ENCODE results near the gene RNFT2. TPM values are rescaled to one million over a fixed set of nuclear protein-coding genes. Genes with fewer than 3 reads are reported as not detected.

The RNFT2 gene
- total RNA-seq, 2 donors from 2014 or later, result 6.3 to 11.8 TPM

DNA sequence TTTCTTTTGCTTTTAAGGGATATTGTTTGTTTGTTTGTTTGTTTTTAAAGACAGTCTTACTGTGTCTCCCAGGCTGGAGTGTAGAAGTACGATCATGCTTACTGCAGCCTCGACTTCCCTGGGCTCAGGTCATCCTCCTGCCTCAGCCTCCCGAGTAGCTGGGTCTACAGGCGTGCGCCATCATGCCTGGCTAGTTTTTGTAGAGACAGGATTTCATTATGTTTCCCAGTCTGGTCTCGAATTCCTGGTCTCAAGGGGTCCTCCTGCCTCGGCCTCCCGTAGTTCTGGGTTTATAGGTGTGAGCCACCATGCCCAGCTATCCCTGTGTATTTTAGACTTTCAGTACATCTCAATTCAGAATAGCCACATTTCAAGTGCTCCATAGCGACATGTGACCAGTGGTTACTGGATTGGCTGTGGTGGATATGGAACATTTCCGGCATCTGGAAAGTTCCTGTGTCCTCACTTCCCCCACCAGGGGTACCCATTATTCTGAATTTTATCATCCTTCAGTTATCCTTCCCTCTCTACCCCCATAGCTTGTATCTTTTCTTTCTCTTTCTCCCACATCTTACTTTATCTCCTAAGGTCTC is 82.0 kb downstream of the RNFT2 start:
- no peaks in the 10 kb centered on the region for H3K27me3 ChIP-seq
- H3K4me1 ChIP-seq, result no peaks in the 10 kb centered on the region
- peak overlapping the region; percentile 68 for H3K27ac ChIP-seq
- DNase-seq, result no peak
- intact Hi-C loops (cut with DNase I), result no loop called here
- no peaks in the 10 kb centered on the region for H3K36me3 ChIP-seq
- no peaks in the 10 kb centered on the region for H3K9me3 ChIP-seq
- H3K4me3 ChIP-seq, result no peak overlapping the region
- no peak overlapping the region for H3K9ac ChIP-seq (ENCODE audit: low read depth in 2 of 2, low read length in 2 of 2)
- no peak for TF ChIP-seq CTCF (IDR thresholded peaks at IDR 0.05)

GRCh38 chr12:116821291-116821690 is 83.2 kb downstream of the RNFT2 start:
- H3K27me3 ChIP-seq, result no peaks in the 10 kb centered on the region
- no peak for TF ChIP-seq CTCF (IDR thresholded peaks at IDR 0.05)
- no peak overlapping the region for H3K9ac ChIP-seq (ENCODE audit: low read depth in 2 of 2, low read length in 2 of 2)
- no peak for DNase-seq
- intact Hi-C loops (cut with DNase I), result no loop called here
- no peaks in the 10 kb centered on the region for H3K9me3 ChIP-seq
- no peaks in the 10 kb centered on the region for H3K4me1 ChIP-seq
- no peak overlapping the region for H3K27ac ChIP-seq
- no peak overlapping the region for H3K4me3 ChIP-seq
- no peaks in the 10 kb centered on the region for H3K36me3 ChIP-seq

- intact Hi-C loops (cut with DNase I), result no loop called here
- Histone ChIP-seq H3K4me1 (no peaks in the 10 kb centered on the region), H3K36me3 (no peaks in the 10 kb centered on the region), H3K9ac (ENCODE audit: low read depth in 2 of 2, low read length in 2 of 2) (no peak overlapping the region), H3K27ac (no peak overlapping the region), H3K27me3 (no peaks in the 10 kb centered on the region), H3K9me3 (no peaks in the 10 kb centered on the region), H3K4me3 (no peak overlapping the region)
- DNase-seq, result no peak
- TF ChIP-seq CTCF (IDR thresholded peaks at IDR 0.05), result no peak
Measured at GRCh38 chr12:116827432-116827831, 89.3 kb downstream of the RNFT2 start.

- no peaks in the 10 kb centered on the region for H3K9me3 ChIP-seq
- H3K4me1 ChIP-seq, result no peaks in the 10 kb centered on the region
- H3K27me3 ChIP-seq, result no peaks in the 10 kb centered on the region
- no peak overlapping the region for H3K27ac ChIP-seq
- no peak for DNase-seq
- H3K4me3 ChIP-seq, result no peak overlapping the region
- no peak for TF ChIP-seq CTCF (IDR thresholded peaks at IDR 0.05)
- H3K9ac ChIP-seq (ENCODE audit: low read depth in 2 of 2, low read length in 2 of 2), result no peak overlapping the region
- H3K36me3 ChIP-seq, result no peaks in the 10 kb centered on the region
- intact Hi-C loops (cut with DNase I), result no loop called here
Measured at GRCh38 chr12:116832353-116832752, 94.2 kb downstream of the RNFT2 start.

GRCh38 chr12:116833474-116833873 is 95.4 kb downstream of the RNFT2 start:
- Histone ChIP-seq H3K27me3 (no peaks in the 10 kb centered on the region), H3K4me3 (no peak overlapping the region), H3K36me3 (no peaks in the 10 kb centered on the region), H3K4me1 (no peaks in the 10 kb centered on the region), H3K9ac (ENCODE audit: low read depth in 2 of 2, low read length in 2 of 2) (no peak overlapping the region), H3K9me3 (no peaks in the 10 kb centered on the region), H3K27ac (no peak overlapping the region)
- intact Hi-C loops (cut with DNase I), result no loop called here
- TF ChIP-seq CTCF (IDR thresholded peaks at IDR 0.05), result no peak
- DNase-seq, result no peak

Data from colonic mucosa (tissue), 4 donors.